Measurements from ENCODE around the gene OTOL1. TPM values are rescaled to one million over a fixed set of nuclear protein-coding genes. Genes with fewer than 3 reads are reported as not detected.

Gene OTOL1
- total RNA-seq, 3 donors from 2014 or later (not counting 1 experiment from before 2014, with no cell fraction given) = not detected

DNA sequence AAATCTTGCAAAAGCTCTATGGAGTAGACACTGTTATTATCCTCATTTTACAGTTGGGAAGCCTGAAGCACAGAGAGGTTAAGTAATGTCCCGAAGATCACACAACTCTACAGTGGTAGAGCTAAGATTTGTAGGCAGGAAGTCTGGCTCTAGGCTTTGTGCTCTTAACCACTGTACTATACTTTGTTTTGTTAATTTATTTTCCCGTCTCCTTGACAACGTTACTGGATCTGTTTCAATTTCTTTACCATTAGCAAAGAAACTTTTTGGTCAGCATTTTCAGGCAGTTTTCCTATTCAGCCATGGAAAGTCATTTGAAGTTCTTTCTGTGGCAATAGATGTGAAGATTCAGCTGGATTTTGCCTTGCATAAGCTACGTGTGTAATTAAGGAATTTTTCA lies 51.7 kb downstream of the OTOL1 start:
- no peaks in the 10 kb centered on the region for H3K27me3 ChIP-seq (ENCODE audit: control insufficient read depth, insufficient read depth, low read length)
- H3K36me3 Mint-ChIP-seq = no peaks in the 10 kb centered on the region
- no peak overlapping the region for H3K27ac Mint-ChIP-seq
- TF ChIP-seq, protein P1, sequence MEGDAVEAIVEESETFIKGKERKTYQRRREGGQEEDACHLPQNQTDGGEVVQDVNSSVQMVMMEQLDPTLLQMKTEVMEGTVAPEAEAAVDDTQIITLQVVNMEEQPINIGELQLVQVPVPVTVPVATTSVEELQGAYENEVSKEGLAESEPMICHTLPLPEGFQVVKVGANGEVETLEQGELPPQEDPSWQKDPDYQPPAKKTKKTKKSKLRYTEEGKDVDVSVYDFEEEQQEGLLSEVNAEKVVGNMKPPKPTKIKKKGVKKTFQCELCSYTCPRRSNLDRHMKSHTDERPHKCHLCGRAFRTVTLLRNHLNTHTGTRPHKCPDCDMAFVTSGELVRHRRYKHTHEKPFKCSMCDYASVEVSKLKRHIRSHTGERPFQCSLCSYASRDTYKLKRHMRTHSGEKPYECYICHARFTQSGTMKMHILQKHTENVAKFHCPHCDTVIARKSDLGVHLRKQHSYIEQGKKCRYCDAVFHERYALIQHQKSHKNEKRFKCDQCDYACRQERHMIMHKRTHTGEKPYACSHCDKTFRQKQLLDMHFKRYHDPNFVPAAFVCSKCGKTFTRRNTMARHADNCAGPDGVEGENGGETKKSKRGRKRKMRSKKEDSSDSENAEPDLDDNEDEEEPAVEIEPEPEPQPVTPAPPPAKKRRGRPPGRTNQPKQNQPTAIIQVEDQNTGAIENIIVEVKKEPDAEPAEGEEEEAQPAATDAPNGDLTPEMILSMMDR (IDR thresholded peaks at IDR 0.05) = no peak
- no peaks in the 10 kb centered on the region for H3K4me1 Mint-ChIP-seq
- no peak overlapping the region for H3K4me3 ChIP-seq (ENCODE audit: low read length)
- DNase-seq (no peak), ATAC-seq (no peak)
- 62% methylated on average over 4 of the region's 4 CpGs for WGBS (ENCODE audit: insufficient coverage)
- no peak overlapping the region for H3K4me3 Mint-ChIP-seq
- H3K9me3 ChIP-seq (ENCODE audit: control insufficient read depth, insufficient read depth, low read length) = no peaks in the 10 kb centered on the region
- H3K4me1 ChIP-seq (ENCODE audit: control insufficient read depth, insufficient read depth, low read length) = no peaks in the 10 kb centered on the region
- peaks cover 0 to 6% of the 10 kb centered on the region in 2 donors for H3K27me3 Mint-ChIP-seq (ENCODE audit: low read depth in 2 of 2)
- H3K27ac ChIP-seq (ENCODE audit: low read length) = no peak overlapping the region
- H3K9me3 Mint-ChIP-seq = no peaks in the 10 kb centered on the region
- H3K36me3 ChIP-seq (ENCODE audit: control insufficient read depth, insufficient read depth, low read length) = no peaks in the 10 kb centered on the region
- intact Hi-C loops (cut with micrococcal nuclease) = no loop called here

DNA sequence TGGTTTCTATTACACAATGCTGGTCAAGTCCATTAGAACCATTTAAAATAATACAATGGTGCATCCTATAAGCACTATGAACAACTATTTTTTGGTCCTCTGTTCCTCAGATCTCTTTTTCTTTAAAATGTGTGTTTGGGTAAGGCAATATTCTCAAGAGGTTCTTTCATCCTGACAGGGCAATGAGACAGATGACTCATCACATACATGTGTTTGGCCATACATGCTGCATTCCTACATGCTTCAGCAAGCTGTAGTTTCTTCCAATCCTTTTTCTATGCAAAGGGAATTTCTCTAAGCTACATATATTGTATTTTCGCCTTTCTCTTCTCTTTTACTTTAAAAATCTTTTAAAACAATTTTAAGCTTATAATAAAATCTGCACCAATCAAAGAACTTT lies 52.7 kb downstream of the OTOL1 start:
- H3K4me3 ChIP-seq (ENCODE audit: low read length) = no peak overlapping the region
- Mint-ChIP-seq H3K27ac (no peak overlapping the region), H3K36me3 (no peaks in the 10 kb centered on the region), H3K27me3 (ENCODE audit: low read depth in 2 of 2) (peaks cover 0 to 6% of the 10 kb centered on the region in 2 donors), H3K4me1 (no peaks in the 10 kb centered on the region), H3K4me3 (no peak overlapping the region), H3K9me3 (no peaks in the 10 kb centered on the region)
- ATAC-seq (no peak), DNase-seq (no peak)
- no peaks in the 10 kb centered on the region for H3K9me3 ChIP-seq (ENCODE audit: control insufficient read depth, insufficient read depth, low read length)
- no peaks in the 10 kb centered on the region for H3K4me1 ChIP-seq (ENCODE audit: control insufficient read depth, insufficient read depth, low read length)
- H3K27me3 ChIP-seq (ENCODE audit: control insufficient read depth, insufficient read depth, low read length) = no peaks in the 10 kb centered on the region
- WGBS (ENCODE audit: insufficient coverage) = 67% methylated on average over 1 of the region's 1 CpG
- H3K27ac ChIP-seq (ENCODE audit: low read length) = no peak overlapping the region
- intact Hi-C loops (cut with micrococcal nuclease) = no loop called here
- TF ChIP-seq, protein P1 (IDR thresholded peaks at IDR 0.05) = no peak
- no peaks in the 10 kb centered on the region for H3K36me3 ChIP-seq (ENCODE audit: control insufficient read depth, insufficient read depth, low read length)

DNA sequence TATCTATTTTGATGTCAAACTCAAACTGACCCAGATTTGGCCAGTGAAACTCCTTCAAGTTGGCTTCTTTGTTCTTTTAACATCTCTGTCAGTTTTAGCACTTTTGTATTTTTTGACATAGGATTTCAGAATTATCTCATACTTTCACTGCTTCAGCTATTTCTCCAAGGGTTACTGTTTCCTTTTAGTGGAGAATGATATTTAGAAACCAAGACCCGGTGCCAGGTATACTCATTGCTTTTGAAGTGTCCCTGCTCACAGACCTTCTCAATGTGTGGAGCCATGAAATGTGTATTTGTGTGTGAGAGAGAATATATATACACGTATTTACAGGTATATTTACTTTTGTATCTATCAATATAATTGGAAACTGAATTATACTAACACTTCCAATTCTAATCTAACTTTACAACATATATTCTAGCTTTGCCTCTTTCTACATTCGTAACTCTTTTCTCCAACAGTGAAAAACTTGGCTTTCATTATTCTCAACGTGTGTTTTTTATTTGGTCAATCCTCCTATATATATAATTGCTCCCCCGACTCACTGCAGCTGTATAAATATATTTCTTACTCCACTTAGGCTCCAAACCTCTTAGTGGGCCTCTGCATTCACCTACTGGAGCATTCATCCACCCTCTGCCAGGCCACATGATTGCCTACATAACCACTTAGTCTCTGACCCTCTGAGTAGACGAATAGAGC lies 54.0 kb downstream of the OTOL1 start:
- TF ChIP-seq, protein P1 (IDR thresholded peaks at IDR 0.05) = no peak
- Mint-ChIP-seq H3K9me3 (no peaks in the 10 kb centered on the region), H3K27me3 (ENCODE audit: low read depth in 2 of 2) (peaks cover 0 to 6% of the 10 kb centered on the region in 2 donors), H3K4me3 (no peak overlapping the region), H3K27ac (no peak overlapping the region), H3K36me3 (no peaks in the 10 kb centered on the region), H3K4me1 (no peaks in the 10 kb centered on the region)
- no peaks in the 10 kb centered on the region for H3K36me3 ChIP-seq (ENCODE audit: control insufficient read depth, insufficient read depth, low read length)
- H3K9me3 ChIP-seq (ENCODE audit: control insufficient read depth, insufficient read depth, low read length) = no peaks in the 10 kb centered on the region
- no peak overlapping the region for H3K27ac ChIP-seq (ENCODE audit: low read length)
- intact Hi-C loops (cut with micrococcal nuclease) = no loop called here
- no peaks in the 10 kb centered on the region for H3K4me1 ChIP-seq (ENCODE audit: control insufficient read depth, insufficient read depth, low read length)
- ATAC-seq = no peak
- WGBS (ENCODE audit: insufficient coverage) = 84% methylated on average over 5 of the region's 6 CpGs
- DNase-seq = no peak
- no peak overlapping the region for H3K4me3 ChIP-seq (ENCODE audit: low read length)
- no peaks in the 10 kb centered on the region for H3K27me3 ChIP-seq (ENCODE audit: control insufficient read depth, insufficient read depth, low read length)

DNA sequence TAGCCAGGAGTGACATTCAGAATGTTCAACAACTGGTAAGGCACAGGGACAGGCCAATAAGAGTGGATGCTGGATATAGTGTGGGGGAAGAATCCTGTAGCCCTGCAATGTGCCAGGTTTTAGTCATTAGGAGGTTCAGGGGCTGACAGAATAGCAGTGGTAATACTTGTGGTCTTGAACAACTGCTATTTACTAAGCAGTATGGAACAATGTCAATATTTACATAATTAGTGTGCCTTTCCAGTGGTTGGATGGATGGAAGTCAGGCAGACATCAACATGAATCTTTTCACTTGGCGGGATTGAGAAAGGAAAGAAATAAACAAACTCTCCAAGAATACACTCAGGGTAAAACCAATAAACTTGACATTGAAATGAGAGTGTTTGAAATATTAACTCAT lies 55.1 kb downstream of the OTOL1 start:
- no peaks in the 10 kb centered on the region for H3K4me1 Mint-ChIP-seq
- ATAC-seq = no peak
- Histone ChIP-seq H3K27me3 (ENCODE audit: control insufficient read depth, insufficient read depth, low read length) (no peaks in the 10 kb centered on the region), H3K27ac (ENCODE audit: low read length) (no peak overlapping the region), H3K4me1 (ENCODE audit: control insufficient read depth, insufficient read depth, low read length) (no peaks in the 10 kb centered on the region), H3K4me3 (ENCODE audit: low read length) (no peak overlapping the region), H3K9me3 (ENCODE audit: control insufficient read depth, insufficient read depth, low read length) (no peaks in the 10 kb centered on the region), H3K36me3 (ENCODE audit: control insufficient read depth, insufficient read depth, low read length) (no peaks in the 10 kb centered on the region)
- no peaks in the 10 kb centered on the region for H3K36me3 Mint-ChIP-seq
- H3K9me3 Mint-ChIP-seq = no peaks in the 10 kb centered on the region
- no peak for DNase-seq
- peaks cover 0 to 11% of the 10 kb centered on the region in 2 donors for H3K27me3 Mint-ChIP-seq (ENCODE audit: low read depth in 2 of 2)
- TF ChIP-seq, protein P1 (IDR thresholded peaks at IDR 0.05) = no peak
- intact Hi-C loops (cut with micrococcal nuclease) = no loop called here
- no peak overlapping the region for H3K27ac Mint-ChIP-seq
- H3K4me3 Mint-ChIP-seq = no peak overlapping the region
- no CpG with 5 or more reads among the region's 1 CpG for WGBS (ENCODE audit: insufficient coverage)

Measured in natural killer cell (primary cell).